HG02973 (cell line): ENCODE results near the gene CLCN7.
"Not testable (repeated sequence)": the region's sequence is repeated elsewhere in the genome, so short reads cannot be mapped to it uniquely, and the experiment has no call there.

Experiments
- ATAC-seq: cut with Tn5 transposase; IDR thresholded peaks from one replicate; pipeline ENCODE4 v1.9.1; 2021; ENCODE audit warnings: moderate library complexity; ENCODE audit not compliant: unreplicated experiment

CLCN7 gene

DNA sequence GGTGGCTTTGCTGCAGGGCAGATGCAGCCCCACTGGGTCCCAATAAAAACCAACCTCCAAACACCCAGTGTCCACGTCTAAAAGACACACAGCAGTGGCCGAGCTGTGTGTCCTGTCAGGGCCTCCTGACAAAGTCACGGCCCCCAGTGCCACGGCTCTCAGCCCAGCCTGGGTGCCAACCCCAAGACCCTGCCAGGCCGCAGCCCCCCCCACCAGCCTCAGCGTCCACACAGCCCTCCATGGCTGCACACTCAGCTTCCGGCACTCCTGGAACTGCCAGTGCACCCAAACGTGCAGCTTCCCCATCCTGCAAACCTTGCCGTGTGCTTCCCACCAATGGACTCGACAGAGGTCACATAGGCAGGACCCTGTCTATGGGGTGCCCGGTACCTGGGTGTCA, 26.9 kb downstream of the CLCN7 start:
- ATAC-seq, result no peak

DNA sequence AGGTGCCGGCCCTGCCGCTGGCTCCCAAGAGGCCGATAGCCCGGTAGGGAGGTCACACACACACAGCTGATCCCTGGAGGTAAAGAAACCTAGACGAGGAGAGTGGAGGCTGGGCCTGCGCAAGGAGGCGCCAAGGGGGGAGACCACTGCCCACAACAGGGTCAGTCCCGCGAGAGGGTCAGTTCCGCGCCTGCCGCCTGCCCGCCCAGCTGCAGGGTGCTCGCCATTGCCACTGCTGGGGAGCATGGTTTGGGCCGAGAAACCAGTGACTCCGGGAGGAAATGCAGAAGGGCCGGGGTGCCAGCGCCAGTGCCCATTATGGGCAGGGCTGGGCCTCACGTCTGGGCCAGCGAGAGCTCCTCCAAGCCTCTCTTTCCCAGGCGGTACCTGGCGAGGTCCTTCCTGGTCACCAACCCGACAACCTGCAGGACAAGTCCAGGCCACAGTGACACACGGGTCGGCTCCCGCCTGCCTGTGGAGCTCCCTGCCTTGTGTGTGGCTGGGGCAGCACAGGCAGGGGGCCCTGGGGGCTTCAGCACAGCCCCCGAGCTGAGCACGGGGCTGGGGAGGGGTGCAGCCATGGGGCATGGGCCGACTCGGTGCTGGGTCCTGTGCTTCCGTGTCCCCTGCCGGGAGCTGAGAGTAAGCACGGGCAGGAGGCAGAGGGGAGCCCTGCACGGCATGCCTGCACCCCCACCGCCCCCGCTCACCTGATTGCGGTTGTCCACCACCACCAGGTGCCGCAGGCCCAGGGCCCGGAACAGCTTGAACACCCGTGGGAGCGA, 28.3 kb downstream of the CLCN7 start:
- ATAC-seq, result no peak

DNA sequence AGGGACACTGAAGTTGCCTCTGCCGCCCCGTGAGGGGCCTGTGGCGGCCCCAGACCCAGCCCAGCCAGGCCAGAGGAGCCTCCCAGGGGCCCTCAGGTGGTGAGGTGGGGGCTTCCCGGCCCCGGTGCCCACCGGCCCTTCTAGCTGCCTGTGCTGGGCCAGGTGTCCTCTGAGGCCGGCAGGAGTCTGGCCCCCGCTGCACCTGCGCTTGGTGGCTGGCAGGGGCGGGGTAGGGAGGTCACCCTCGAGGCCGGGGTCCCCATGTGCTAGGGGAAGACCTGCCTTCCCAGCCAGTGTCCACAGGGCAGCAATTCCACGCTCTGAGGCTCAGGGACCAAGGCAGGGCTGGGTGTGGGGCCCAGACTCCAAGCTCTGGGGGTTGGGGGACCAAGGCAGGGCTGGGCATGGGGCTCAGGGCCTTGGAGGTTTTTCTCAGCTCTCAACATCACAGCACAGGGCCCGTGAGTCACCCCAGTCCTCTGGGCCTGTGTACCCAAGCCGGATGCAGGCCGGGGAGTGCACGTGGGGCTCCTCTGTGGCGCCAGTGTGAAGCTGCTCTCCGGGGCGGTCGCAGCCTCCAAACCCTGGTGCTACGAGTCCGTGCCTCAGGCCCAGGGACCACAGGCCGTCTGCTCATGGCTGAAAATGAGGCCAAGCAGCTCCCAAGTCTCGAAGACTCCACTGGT, 29.2 kb downstream of the CLCN7 start:
- ATAC-seq, result no peak

DNA sequence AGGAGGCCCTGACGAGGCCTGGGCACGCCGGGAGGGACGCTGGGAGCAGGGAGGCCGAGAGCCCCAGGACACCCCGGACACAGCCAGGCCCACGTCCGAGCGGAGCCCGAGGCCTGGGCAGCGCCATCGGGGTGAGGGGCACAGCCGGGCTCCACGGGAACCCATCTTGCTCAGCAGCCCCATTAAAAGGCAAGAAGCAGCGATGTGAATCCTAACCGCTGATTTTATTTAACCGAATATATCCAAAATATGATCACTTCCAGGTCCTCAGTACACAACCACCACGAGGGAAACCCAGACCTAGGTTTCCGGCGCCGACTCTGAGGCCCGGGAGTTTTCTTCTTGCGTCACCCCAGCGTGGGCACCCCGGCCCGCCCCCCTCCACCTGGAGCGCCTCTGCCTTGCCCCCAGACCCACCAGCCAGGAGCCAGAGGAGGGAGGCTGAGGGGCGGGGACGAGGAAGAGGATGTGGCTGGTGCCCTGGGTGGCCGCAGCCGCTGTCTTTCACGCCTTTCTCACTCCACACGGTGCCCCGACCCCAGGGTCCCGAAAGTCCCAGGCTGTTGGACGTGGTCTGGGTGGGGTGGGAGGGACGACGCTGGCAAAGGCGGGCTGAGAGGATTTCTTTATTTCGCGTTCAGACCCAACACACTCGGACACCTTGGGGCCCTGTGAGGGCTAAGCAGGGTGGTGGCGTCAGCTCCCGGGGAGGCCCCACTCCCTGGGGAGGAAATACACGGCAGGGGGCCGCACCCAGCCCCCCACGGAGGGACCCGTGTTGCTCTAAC, 29.9 kb downstream of the CLCN7 start:
- ATAC-seq, result no peak

DNA sequence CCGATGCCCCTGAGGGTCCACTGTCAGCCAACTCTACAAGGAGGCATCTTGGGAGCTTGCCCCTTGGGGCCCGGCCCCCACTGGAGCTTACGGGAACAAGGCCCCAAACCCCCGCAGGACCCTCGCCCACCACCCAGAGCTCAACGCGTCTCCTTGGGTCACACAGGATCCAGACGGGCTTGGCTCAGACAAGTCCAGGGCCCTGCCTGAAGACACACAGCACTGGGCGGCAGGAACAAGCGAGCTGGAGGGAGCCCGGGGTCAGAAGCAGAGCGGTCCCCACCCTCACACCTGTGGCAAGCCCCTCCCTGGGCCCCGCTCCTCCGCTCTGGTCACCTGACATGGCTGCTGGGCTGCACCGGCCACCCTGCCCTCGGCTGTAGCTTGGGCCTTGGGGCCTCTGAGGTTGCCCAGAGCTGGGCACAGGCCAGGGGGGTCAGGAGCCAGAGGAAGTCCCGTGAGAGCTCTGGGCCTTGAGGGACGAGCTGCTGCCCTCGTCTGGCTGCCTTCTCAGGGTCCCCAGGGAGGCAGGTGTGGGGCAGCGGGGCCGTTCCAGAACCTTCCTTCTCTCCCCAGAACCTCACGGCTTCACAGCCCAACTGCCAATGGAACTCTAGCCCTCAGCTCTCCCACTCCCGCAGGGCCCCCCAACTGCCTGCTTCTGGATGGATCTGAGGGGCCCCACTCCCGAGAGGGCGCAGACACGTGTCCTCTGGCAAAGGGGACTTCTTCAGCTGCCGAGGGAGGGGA, 30.7 kb downstream of the CLCN7 start, which contains the start of gene CCDC154:
Gene CCDC154, minus strand, starts transcription at position 577 of the 750 bp plus-strand sequence. Its CDS starts 234 bp downstream, at position 343.
- no peak for ATAC-seq

DNA sequence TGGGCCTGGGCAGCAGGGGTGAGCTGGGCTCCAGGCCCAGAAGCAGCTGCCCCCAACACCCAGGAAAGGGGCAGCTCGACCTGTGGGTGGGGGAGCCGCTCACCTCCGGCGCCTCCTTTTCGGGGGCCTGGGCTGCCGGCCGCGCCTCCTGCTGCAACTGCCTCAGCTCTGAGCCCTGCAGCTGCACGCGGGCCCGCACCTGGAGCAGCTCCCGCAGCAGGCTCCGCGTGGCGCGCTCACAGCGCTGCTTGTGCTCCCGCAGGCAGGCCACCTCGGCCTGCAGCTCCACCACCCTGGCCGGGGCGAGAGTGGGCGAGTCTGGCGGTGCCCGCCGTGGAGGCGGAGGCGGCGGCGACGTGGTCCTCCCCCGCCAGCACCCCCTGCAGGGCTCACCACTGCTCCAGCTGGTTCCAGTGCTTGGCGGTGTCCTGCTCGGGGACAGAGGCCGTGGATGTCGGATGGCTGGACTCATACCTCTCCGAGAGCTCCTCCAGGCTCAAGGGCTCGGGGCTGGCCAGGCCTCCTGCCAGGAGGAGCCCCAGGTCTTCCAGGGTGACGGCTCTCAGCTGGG, 31.3 kb downstream of the CLCN7 start:
- no peak for ATAC-seq

DNA sequence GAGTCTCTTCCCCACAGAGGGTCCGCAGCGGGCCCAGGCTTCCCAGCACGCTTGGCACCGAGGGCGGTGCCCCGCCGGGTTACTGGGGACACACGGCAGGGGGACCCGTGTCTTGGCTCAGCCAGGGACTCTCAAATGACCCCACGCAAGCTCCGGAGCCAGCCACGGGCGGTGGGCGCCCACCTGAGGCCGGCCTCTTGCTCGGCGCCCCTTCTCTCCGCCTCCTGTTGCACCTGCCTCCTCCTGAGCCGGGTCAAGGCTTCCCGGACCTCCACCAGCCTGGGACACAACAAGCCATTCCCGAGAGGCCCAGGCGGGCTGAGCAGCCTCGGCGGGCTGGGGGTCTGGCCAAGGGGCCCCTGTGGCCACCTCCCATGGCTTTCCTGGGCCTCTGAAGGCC, 32.1 kb downstream of the CLCN7 start:
- ATAC-seq, result no peak

DNA sequence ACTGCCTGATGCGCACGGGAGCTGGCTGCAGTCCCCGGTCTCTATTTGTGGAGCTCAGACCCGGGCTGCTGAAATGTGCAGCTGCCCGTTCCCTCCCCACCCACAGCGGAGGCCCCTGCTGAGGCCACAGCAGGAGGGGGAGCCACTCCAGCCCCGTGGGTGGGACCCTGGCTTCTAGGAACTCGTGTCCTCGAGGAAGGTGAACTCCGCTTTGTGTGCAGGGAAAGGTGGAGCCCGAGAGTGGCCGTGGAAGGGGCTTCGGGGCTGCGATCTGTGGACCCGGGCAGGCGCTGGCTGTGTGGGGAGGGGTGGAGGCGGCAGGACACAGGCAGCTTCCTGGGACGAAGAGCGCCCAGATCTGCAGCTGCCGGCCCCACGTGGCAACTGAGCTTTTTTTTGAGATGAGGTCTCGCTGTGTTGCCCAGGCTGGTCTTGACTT, 33.4 kb downstream of the CLCN7 start:
- no peak for ATAC-seq

DNA sequence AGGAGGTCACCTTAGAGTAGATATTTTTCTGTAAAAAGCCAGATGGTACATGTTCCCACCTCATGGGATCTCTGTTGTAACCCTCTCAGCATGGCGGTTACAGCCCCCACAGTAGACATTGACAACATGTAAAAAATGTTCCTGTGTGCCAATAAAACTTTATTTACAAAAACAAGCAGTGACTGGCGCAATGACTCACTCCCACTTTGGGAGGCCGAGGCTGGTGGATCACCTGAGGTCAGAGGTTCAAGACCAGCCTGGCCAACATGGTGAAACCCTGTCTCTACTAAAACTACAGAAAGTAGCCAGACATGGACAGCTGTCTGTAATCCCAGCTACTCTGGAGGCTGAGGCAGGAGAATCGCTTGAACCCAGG, 35.1 kb downstream of the CLCN7 start:
- not testable (repeated sequence) for ATAC-seq

DNA sequence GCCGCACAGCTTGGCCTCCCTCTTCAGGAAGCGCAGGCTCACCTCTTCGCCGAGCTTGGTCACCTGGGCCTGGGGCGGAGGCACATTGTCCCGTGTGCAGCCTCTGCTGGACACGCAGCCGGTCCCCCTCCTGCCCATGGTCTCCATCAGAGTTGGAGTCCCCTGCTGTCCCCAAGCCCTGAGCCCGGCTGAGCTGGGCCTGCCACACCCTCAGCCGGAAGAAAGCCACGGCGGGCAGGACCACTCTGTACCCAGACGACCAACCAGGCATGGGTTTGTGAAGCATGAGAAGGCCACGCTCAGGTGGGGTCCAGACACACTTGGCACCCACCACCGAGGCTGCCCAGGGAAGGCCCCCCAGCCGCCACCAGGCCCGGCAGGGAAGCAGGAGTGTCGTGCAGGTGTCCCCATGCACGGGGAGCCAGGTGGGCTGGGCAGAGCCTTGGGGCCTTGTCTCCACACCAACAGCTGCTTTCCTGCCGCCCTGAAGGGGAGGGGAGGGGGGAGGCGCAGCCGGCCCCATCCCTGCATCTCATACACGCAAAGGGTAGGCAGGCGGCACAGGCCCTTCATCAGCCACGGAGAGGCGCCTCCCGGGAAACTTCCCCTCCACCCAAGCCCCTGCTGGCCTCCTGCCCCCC, 35.6 kb downstream of the CLCN7 start:
- no peak for ATAC-seq

DNA sequence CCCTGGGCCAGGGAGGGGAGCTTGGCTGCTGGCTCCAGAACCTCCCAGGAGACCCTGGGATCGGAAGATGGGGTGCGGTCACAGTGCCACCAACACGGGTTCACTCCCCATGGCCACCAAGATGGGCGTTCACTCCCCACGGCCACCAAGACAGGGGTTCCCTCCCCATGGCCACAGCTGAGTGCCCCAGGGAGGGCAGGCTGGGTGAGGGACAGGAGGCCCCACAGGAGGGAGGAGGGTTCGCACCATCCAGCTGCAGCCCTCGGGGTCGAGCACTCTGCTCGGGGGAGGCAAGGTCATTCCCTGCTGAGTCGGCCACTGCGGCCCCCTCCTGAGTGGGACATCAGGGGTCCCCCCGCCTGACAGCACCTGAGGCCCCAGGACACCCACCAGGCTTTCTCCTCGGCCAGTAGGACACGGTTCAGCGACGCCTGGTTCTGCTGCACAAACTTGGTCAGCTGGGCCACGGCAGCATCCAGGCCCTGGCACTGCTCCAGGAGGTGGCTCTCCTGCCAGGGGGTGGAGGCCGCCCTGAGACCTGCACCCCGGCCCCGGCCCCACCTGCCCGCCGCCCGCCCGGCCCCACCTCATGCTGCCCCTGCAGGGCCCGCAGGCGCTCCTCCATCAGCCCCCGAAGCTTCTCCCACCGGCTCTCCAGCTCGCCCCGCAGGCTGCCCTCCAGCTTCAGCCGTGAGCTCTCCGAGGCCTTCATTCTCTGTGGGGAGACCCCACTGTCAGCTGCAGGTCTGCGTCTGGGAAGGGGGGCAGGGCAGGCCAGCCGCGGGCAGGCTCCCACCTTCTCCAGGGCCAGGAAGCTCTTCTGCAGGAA, 36.4 kb downstream of the CLCN7 start:
- no peak for ATAC-seq

DNA sequence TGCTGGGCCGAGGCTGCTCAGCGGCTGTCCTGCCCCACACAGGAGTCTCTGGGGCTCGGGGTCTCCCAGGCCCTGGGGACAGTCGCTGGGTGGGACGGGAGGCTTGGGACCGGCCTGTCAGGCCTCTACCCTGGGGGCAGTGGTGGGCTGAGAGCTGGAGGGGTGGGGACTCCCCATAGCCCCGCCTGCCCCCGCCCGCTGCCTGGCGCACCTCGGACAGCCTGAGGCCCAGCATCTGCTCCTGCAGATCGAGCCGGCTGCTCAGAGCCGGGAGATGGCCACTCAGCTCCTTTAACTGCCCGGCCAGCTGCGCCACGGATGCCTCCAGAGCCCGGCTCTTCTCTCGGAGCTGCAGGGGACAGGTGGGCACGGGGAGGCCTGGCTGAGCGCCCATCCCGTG, 37.2 kb downstream of the CLCN7 start:
- ATAC-seq, result no peak

DNA sequence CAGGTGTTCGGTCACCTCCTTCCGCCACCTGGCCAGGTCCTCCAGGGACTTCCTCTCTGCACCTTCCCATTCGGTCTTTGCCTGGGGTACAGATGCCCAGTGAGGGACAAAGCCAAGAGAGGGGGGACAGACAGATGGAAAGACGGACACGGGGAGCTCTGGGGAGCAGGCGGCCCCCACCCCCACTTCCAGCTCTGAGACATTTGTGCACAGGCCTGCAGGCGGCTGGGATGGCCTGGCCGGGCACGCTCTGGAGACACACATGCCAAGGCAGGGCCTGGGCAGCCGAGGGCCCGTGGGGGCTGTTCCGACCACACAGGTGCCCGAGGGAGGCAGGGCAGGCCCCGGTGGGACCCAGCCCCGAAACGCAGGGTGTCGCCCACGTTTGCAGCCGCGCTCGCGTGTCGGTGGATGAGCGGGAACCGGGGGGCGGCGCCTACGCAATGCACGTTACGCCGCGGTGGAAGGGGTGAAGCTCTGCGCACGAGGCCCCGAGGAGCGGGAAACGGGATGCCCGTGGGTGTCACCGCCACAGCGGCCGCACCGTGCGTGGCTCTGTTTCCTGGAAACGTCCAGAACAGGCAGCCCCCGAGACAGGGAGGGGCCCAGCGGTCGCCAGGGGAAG, 38.0 kb downstream of the CLCN7 start:
- no peak for ATAC-seq

DNA sequence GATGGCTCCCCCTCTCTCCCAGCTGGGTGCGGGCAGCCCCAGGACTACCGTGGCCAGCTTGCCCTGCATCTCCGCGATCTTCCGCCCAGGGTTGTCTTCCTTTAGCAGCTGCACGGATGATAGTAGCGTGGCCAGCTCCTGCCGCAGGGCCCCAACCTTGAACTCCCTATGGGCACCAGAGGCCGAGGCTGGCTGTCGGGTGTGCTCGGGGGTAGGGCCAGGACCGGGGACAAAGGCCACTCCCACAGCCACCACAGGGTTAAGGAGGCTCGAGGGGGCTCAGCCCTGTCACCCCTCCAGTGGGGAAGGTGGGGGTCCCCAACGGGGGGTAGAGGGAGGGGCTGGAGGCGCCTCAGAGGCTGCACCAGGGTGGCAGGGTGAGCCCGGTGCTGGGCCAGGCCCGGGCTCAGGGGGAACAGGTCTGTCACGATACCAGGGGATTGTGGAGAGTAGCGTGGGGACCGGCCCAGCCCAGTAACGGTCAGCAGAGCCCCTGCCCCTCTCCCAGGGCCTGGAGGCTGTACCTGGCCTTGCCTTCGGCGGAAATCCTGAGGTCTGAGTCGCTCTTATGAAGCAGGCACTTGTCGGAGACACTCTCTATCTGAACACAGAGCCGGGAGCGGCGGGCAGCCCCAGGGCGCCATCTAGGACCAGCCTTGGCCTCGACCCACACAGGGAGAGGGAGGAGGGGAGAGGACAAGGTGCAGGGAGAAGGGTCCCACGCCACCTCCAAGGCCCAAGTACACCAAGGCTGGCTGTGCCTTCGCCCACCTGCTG, 38.7 kb downstream of the CLCN7 start:
- ATAC-seq, result no peak

DNA sequence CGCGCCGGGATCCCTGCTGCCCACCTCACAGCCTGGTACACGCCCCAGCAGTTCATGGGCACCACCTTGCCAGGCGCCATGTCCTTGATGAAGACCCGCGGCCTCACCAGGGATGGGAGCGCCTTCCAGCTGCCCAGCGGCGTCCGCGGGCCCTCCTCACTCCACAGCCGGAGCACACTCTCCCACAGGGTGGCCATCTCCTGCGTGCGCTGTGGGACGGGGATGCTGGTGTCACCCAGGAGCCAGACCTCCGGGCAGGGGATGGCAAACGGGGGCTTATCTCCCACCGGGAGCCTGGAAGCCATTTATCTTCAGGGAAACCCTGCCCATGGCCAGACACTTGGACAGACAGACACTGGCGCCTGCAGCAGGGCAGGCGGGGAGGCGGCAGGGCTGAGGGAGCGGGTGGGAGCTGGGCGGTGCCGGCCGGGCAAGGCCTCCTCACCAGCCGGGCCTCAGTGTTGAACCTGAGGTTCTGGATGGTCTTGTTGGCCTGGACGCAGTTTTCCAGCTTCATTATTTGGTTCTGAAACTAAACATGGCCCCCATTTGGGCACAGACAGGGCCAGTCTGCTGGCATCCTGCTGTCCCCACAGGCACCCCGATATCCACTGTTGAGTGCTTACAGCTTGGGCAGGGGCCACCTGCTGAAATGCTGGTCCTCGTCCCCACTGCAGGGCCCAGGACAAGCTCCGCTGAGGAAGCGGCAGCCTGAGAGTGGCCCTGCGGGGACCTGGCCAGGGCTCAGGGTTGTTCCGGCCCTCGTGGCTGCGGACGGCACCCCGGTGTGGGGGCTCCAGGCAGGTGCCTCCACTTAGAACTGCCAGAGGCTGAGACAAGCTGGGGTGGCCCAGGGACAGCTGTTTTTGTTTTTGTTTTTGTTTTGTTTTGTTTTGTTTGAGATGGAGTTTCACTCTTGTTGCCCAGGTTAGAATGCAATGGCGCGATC, 39.9 kb downstream of the CLCN7 start:
- no peak for ATAC-seq

DNA sequence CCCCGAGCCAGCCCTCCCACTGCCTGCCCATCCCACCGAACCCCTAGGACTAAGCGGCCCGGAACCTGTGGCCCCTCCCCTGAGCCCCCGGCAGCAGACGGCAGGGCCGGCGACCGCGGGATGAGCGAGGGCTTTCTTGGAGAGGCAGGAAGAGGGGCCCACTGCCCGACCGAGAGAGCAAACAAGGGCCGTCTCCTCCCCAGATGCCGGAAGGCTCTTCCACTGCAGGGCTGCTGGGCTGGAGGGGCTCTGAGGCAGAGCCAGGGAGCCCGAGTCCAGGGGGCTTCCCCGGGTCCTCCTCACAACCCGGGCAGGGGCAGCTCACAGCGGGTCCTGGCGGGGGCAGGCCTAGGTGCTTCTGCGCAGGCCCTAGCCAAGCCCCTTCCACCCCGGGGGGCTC, 41.1 kb downstream of the CLCN7 start:
- no peak for ATAC-seq

DNA sequence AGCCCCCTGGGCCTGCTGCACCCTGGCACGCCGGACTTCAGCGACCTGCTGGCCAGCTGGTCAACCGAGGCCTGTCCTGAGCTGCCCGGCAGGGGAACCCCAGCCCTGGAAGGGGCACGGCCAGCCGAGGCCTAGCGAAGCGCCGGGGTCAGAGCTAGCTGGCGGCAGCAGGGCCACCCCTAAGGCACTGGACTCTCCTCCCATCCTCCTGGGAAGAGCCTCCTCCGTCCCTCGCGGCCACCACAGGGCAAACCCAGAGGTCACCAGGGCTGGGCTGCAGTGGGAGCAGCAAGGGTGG, 41.6 kb downstream of the CLCN7 start:
- ATAC-seq, result no peak
